SK-N-SH treated with all-trans-retinoic acid at 6 μM for 48 hours (cell line): Measurements from ENCODE around the gene CACNA1D.

Experiments
- ATAC-seq: fragments of 200-7000 bp; cut with Tn5 transposase; 3 replicates; pipeline ENCODE4 v1.9.1; 2020; ENCODE audit warnings: mild to moderate bottlenecking, moderate library complexity
- BACH2 ChIP-seq: fragments of 250-450 bp; sonication (Bioruptor Pico); IDR thresholded peaks from 2 replicates; pipeline ENCODE4 v1.9.0; 2021; ENCODE audit warnings: mild to moderate bottlenecking, borderline replicate concordance
- CSDC2 ChIP-seq: fragments of 250-450 bp; sonication (Bioruptor Pico); IDR thresholded peaks from 2 replicates; pipeline ENCODE4 v1.5.0; 2020; ENCODE audit warnings: mild to moderate bottlenecking, moderate library complexity
- CSRNP3 ChIP-seq: fragments of 250-450 bp; sonication (Bioruptor Pico); IDR thresholded peaks from 2 replicates; pipeline ENCODE4 v1.5.1; 2021; ENCODE audit warnings: mild to moderate bottlenecking, moderate library complexity
- ESRRG ChIP-seq: fragments of 250-450 bp; sonication (Bioruptor Pico); IDR thresholded peaks from 2 replicates; pipeline ENCODE4 v1.6.1; 2021; ENCODE audit warnings: mild to moderate bottlenecking
- GLIS3 ChIP-seq: fragments of 250-450 bp; sonication (Bioruptor Pico); IDR thresholded peaks from 2 replicates; pipeline ENCODE4 v1.5.0; 2020; ENCODE audit warnings: mild to moderate bottlenecking, moderate library complexity
- ISL1 ChIP-seq: fragments of 250-450 bp; sonication (Bioruptor Pico); IDR thresholded peaks from 2 replicates; pipeline ENCODE4 v2.1.2; 2022; ENCODE audit warnings: mild to moderate bottlenecking, moderate library complexity
- OSR1 ChIP-seq: fragments of 250-450 bp; sonication (Bioruptor Pico); IDR thresholded peaks from 2 replicates; pipeline ENCODE4 v1.8.0; 2022; ENCODE audit warnings: moderate library complexity, mild to moderate bottlenecking, inconsistent platforms
- PATZ1 ChIP-seq: fragments of 250-450 bp; sonication (Bioruptor Pico); IDR thresholded peaks from 2 replicates; pipeline ENCODE4 v1.8.0; 2020; ENCODE audit warnings: mild to moderate bottlenecking, moderate library complexity, borderline replicate concordance
- POU6F1 ChIP-seq: fragments of 250-450 bp; sonication (Bioruptor Pico); IDR thresholded peaks from 2 replicates; pipeline ENCODE4 v1.8.0; 2021; ENCODE audit warnings: low read depth, mild to moderate bottlenecking, moderate library complexity, borderline replicate concordance
- RARB ChIP-seq: fragments of 250-450 bp; sonication (Bioruptor Pico); IDR thresholded peaks from 2 replicates; pipeline ENCODE4 v1.8.0; 2021; ENCODE audit warnings: mild to moderate bottlenecking, moderate library complexity
- TCF4 ChIP-seq: fragments of 250-450 bp; sonication (Bioruptor Pico); IDR thresholded peaks from 2 replicates; pipeline ENCODE4 v1.8.0; 2021; ENCODE audit warnings: mild to moderate bottlenecking, moderate library complexity, borderline replicate concordance
- TOX ChIP-seq: fragments of 250-450 bp; sonication (Bioruptor Pico); IDR thresholded peaks from 2 replicates; pipeline ENCODE4 v1.8.0; 2021; ENCODE audit warnings: mild to moderate bottlenecking, moderate library complexity, borderline replicate concordance
- ZC3H10 ChIP-seq: fragments of 250-450 bp; sonication (Bioruptor Pico); IDR thresholded peaks from 2 replicates; pipeline ENCODE4 v1.5.1; 2021; ENCODE audit warnings: mild to moderate bottlenecking, moderate library complexity
- ZFP3 ChIP-seq: fragments of 250-450 bp; sonication (Bioruptor Pico); IDR thresholded peaks from 2 replicates; pipeline ENCODE4 v1.5.0; 2020; ENCODE audit warnings: mild to moderate bottlenecking, moderate library complexity
- ZFP30 ChIP-seq: fragments of 450-650 bp; formaldehyde crosslinking; IDR thresholded peaks from 2 replicates; pipeline ENCODE4 v1.5.0; 2022; ENCODE audit warnings: mild to moderate bottlenecking, moderate library complexity
- ZNF565 ChIP-seq: fragments of 450-650 bp; formaldehyde crosslinking; conservative IDR thresholded peaks from 2 replicates; pipeline ENCODE4 v1.5.0; 2020; ENCODE audit warnings: low read depth, mild to moderate bottlenecking, moderate library complexity
- ZNF70 ChIP-seq: fragments of 450-650 bp; formaldehyde crosslinking; IDR thresholded peaks from 2 replicates; pipeline ENCODE4 v1.5.0; 2020; ENCODE audit warnings: mild to moderate bottlenecking, moderate library complexity
- ZNF8 ChIP-seq: fragments of 450-650 bp; formaldehyde crosslinking; IDR thresholded peaks from 2 replicates; pipeline ENCODE4 v1.5.0; 2020; ENCODE audit warnings: mild to moderate bottlenecking, moderate library complexity
- TF ChIP-seq, protein P1 (sequence below): fragments of 250-450 bp; sonication (Bioruptor Pico); IDR thresholded peaks from 2 replicates; pipeline ENCODE4 v1.5.0; 2020; ENCODE audit warnings: mild to moderate bottlenecking, moderate library complexity
- TF ChIP-seq, protein P2 (sequence below): fragments of 250-450 bp; sonication (Bioruptor Pico); IDR thresholded peaks from 2 replicates; pipeline ENCODE4 v1.5.1; 2020; ENCODE audit warnings: low read depth, mild to moderate bottlenecking, moderate library complexity

Gene CACNA1D

DNA sequence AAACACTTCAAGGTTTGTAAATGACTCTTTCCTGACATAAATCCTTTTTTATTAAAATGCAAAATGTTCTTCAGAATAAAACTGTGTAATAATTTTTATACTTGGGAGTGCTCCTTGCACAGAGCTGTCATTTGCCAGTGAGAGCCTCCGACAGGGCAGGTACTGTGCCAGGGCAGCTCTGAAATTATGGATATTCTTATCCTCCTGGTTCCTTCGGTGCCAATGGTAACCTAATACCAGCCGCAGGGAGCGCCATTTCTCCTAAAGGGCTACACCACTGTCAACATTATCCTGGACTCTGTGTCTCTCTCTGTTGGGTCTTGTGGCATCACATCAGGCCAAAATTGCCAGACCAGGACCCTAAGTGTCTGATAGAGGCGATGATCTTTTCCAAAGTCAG, 318.8 kb downstream of the CACNA1D start:
- no peak for ATAC-seq
- TF ChIP-seq ESRRG (CRISPR knock-in tag): no peak
- no peak for TF ChIP-seq ZFP3 (CRISPR knock-in tag)
- no peak for TF ChIP-seq ZNF8
- TF ChIP-seq TCF4 (CRISPR knock-in tag): no peak
- TF ChIP-seq ISL1: no peak
- TF ChIP-seq PATZ1 (CRISPR knock-in tag): no peak
- no peak for TF ChIP-seq GLIS3 (CRISPR knock-in tag)
- no peak for TF ChIP-seq ZC3H10 (CRISPR knock-in tag)
- TF ChIP-seq ZFP30 (CRISPR knock-in tag): no peak
- TF ChIP-seq, protein P1, sequence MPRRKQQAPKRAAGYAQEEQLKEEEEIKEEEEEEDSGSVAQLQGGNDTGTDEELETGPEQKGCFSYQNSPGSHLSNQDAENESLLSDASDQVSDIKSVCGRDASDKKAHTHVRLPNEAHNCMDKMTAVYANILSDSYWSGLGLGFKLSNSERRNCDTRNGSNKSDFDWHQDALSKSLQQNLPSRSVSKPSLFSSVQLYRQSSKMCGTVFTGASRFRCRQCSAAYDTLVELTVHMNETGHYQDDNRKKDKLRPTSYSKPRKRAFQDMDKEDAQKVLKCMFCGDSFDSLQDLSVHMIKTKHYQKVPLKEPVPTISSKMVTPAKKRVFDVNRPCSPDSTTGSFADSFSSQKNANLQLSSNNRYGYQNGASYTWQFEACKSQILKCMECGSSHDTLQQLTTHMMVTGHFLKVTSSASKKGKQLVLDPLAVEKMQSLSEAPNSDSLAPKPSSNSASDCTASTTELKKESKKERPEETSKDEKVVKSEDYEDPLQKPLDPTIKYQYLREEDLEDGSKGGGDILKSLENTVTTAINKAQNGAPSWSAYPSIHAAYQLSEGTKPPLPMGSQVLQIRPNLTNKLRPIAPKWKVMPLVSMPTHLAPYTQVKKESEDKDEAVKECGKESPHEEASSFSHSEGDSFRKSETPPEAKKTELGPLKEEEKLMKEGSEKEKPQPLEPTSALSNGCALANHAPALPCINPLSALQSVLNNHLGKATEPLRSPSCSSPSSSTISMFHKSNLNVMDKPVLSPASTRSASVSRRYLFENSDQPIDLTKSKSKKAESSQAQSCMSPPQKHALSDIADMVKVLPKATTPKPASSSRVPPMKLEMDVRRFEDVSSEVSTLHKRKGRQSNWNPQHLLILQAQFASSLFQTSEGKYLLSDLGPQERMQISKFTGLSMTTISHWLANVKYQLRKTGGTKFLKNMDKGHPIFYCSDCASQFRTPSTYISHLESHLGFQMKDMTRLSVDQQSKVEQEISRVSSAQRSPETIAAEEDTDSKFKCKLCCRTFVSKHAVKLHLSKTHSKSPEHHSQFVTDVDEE (CRISPR knock-in tag): no peak
- TF ChIP-seq TOX (CRISPR knock-in tag): no peak
- no peak for TF ChIP-seq CSDC2 (CRISPR knock-in tag)
- TF ChIP-seq, protein P2, sequence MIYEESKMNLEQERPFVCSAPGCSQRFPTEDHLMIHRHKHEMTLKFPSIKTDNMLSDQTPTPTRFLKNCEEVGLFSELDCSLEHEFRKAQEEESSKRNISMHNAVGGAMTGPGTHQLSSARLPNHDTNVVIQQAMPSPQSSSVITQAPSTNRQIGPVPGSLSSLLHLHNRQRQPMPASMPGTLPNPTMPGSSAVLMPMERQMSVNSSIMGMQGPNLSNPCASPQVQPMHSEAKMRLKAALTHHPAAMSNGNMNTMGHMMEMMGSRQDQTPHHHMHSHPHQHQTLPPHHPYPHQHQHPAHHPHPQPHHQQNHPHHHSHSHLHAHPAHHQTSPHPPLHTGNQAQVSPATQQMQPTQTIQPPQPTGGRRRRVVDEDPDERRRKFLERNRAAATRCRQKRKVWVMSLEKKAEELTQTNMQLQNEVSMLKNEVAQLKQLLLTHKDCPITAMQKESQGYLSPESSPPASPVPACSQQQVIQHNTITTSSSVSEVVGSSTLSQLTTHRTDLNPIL (CRISPR knock-in tag): no peak
- no peak for TF ChIP-seq ZNF565
- TF ChIP-seq BACH2 (CRISPR knock-in tag): no peak
- TF ChIP-seq CSRNP3 (CRISPR knock-in tag): no peak
- TF ChIP-seq POU6F1: no peak
- no peak for TF ChIP-seq ZNF70 (CRISPR knock-in tag)

- no peak for ATAC-seq
- TF ChIP-seq OSR1 (CRISPR knock-in tag) (no peak), RARB (CRISPR knock-in tag) (no peak), ESRRG (CRISPR knock-in tag) (no peak), CSDC2 (CRISPR knock-in tag) (no peak)
- TF ChIP-seq, all 23 proteins: peak for 0
These were observed 319.5 kb downstream of the CACNA1D start for GRCh38 chr3:53813876-53814275.

GRCh38 chr3:53815067-53815466, 320.7 kb downstream of the CACNA1D start:
- no peak for TF ChIP-seq ZNF8
- TF ChIP-seq, protein P2 (CRISPR knock-in tag): no peak
- TF ChIP-seq ZFP30 (CRISPR knock-in tag): no peak
- no peak for TF ChIP-seq PATZ1 (CRISPR knock-in tag)
- ATAC-seq: no peak
